Duodenal mucosa (tissue), 2 donors: ENCODE results near the gene ARHGAP19.

Source experiments
- H3K27ac ChIP-seq: one replicate; pipeline ENCODE4 v1.7.0; 2013; ENCODE audit warnings: low read depth, low read length
- H3K27me3 ChIP-seq, 2 donors: one replicate each; pipeline ENCODE4 v1.7.0; 2013; ENCODE audit warnings: low read length in 2 of 2, control low read depth in 1 of 2; ENCODE audit not compliant: insufficient read depth in 2 of 2, control insufficient read depth in 1 of 2
- H3K36me3 ChIP-seq, 2 donors: one replicate each; pipeline ENCODE4 v1.7.0; 2013; ENCODE audit warnings: low read length in 2 of 2, control low read depth in 1 of 2; ENCODE audit not compliant: insufficient read depth in 2 of 2, control insufficient read depth in 1 of 2
- H3K4me1 ChIP-seq, 2 donors: one replicate each; pipeline ENCODE4 v1.7.0; 2013; ENCODE audit warnings: low read length in 2 of 2, control low read depth in 1 of 2; ENCODE audit not compliant: insufficient read depth in 2 of 2, control insufficient read depth in 1 of 2
- H3K4me3 ChIP-seq, 2 donors: one replicate each; pipeline ENCODE4 v1.7.0; 2013; ENCODE audit warnings: low read length in 2 of 2, low read depth in 1 of 2
- H3K9ac ChIP-seq, 2 donors: one replicate each; pipeline ENCODE4 v1.7.0; 2013; ENCODE audit warnings: low read length in 2 of 2, low read depth in 1 of 2
- H3K9me3 ChIP-seq, 2 donors: one replicate each; pipeline ENCODE4 v1.7.0; 2013; ENCODE audit warnings: low read length in 2 of 2, control low read depth in 1 of 2; ENCODE audit not compliant: control insufficient read depth in 1 of 2

ARHGAP19 gene

GRCh38 chr10:97173036-97173435, 119.4 kb downstream of the ARHGAP19 start:
- Histone ChIP-seq H3K9ac (no peak overlapping the region), H3K27ac (no peak overlapping the region), H3K4me1 (no peaks in the 10 kb centered on the region), H3K36me3 (no peaks in the 10 kb centered on the region), H3K4me3 (no peak overlapping the region), H3K9me3 (no peaks in the 10 kb centered on the region), H3K27me3 (peaks cover 0 to 3% of the 10 kb centered on the region in 2 donors)
